ENCODE data around the gene TPD52L1.

Gene TPD52L1

DNA sequence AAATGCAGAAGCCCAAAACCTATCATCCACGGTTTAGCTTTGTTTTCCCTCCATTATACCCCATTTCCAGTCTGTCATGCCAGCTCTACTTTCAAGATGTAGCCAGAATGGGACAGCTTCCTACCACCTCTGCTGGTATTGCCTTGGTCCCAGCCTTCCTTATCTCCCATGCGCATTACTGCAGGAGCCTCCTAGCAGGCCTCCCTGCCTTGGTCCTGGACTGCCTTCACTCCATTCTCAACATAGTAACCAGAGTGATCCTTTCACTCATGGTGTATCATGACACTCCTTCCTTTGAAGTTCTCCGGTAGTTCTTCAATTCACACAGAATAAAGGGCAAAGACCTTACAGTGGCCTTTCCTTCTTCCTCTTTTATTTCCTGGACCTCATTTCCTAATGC lies 15.9 kb downstream of the TPD52L1 start:
- H3K9ac ChIP-seq (ENCODE audit: low read length in 5 of 5), result no peak overlapping the region
- H3K36me3 ChIP-seq (ENCODE audit: control insufficient read depth in 5 of 5, insufficient read depth in 5 of 5, low read length in 5 of 5), result no peaks in the 10 kb centered on the region
- peaks cover 3 to 21% (median 15%) of the 10 kb centered on the region in 5 donors for H3K4me1 ChIP-seq (ENCODE audit: control insufficient read depth in 5 of 5, insufficient read depth in 5 of 5, low read length in 5 of 5)
- no peak overlapping the region for H3K4me3 ChIP-seq (ENCODE audit: low read depth in 1 of 5, low read length in 5 of 5)
- no peak overlapping the region for H3K27ac ChIP-seq (ENCODE audit: low read depth, low read length)
- H3K9me3 ChIP-seq (ENCODE audit: control insufficient read depth in 5 of 5, low read length in 5 of 5), result no peaks in the 10 kb centered on the region
- H3K27me3 ChIP-seq (ENCODE audit: control insufficient read depth in 5 of 5, insufficient read depth in 4 of 5, low read length in 5 of 5), result no peaks in the 10 kb centered on the region

DNA sequence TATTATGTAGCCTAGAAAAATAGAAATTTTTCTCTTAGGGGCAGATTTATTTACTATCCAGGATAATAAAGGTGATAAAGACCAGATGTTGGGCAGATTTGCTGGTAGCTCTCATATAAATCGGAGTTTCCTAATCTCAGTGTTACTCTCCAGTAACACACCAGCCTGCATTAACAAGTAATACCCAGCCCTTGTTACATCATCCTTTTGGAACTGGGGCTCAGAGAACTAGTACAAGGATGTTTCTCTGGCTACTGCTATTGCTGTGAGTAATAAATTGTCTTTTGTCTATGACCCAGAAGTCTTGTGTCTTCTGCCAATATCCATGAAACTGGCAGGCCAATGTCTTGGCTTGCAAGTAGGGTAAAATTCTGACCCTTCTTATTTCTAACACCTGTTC lies 16.8 kb downstream of the TPD52L1 start:
- no peak overlapping the region for H3K4me3 ChIP-seq (ENCODE audit: low read depth in 1 of 5, low read length in 5 of 5)
- no peak overlapping the region for H3K27ac ChIP-seq (ENCODE audit: low read depth, low read length)
- H3K4me1 ChIP-seq (ENCODE audit: control insufficient read depth in 5 of 5, insufficient read depth in 5 of 5, low read length in 5 of 5), result peaks cover 3 to 21% (median 15%) of the 10 kb centered on the region in 5 donors
- H3K36me3 ChIP-seq (ENCODE audit: control insufficient read depth in 5 of 5, insufficient read depth in 5 of 5, low read length in 5 of 5), result no peaks in the 10 kb centered on the region
- no peaks in the 10 kb centered on the region for H3K9me3 ChIP-seq (ENCODE audit: control insufficient read depth in 5 of 5, low read length in 5 of 5)
- H3K9ac ChIP-seq (ENCODE audit: low read length in 5 of 5), result no peak overlapping the region
- no peaks in the 10 kb centered on the region for H3K27me3 ChIP-seq (ENCODE audit: control insufficient read depth in 5 of 5, insufficient read depth in 4 of 5, low read length in 5 of 5)

DNA sequence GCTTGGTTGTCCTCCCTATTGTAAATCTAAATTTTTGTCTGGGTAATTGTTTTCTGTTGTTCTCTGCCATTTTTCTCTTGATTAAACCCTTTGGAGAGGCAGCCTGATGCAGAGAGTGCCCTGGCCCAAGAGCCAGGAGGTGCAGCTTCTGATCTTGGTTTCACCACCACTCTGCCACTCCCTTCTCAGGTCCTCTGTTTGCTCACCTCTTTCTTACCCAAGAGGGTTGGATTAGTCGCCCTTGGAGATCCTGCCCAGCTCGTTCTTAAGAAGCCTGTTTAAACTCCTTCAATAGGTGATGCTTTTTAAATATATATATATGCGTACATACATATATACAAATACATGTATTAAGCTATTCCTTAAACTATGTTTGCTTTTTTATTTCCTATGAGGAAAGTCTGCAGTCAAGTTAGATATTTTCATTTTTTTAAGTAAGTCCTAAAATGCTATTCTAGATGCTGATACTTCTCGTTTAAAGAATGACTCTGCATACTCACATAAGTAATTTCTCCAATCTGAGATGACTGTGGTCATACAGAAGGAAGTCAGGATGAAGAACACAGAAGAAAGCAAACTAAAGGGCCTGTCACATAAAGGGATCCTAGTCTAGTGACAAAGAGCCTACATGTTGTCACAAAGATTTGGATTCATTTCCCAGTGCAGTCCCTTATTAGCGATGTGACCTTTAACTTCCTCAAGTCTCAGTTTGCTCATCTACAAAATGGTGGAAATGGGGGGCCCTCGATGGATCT lies 19.9 kb downstream of the TPD52L1 start:
- H3K4me3 ChIP-seq (ENCODE audit: low read depth in 1 of 5, low read length in 5 of 5), result no peak overlapping the region
- no peaks in the 10 kb centered on the region for H3K27me3 ChIP-seq (ENCODE audit: control insufficient read depth in 5 of 5, insufficient read depth in 4 of 5, low read length in 5 of 5)
- H3K36me3 ChIP-seq (ENCODE audit: control insufficient read depth in 5 of 5, insufficient read depth in 5 of 5, low read length in 5 of 5), result no peaks in the 10 kb centered on the region
- no peak overlapping the region for H3K27ac ChIP-seq (ENCODE audit: low read depth, low read length)
- no peaks in the 10 kb centered on the region for H3K9me3 ChIP-seq (ENCODE audit: control insufficient read depth in 5 of 5, low read length in 5 of 5)
- no peak overlapping the region for H3K9ac ChIP-seq (ENCODE audit: low read length in 5 of 5)
- H3K4me1 ChIP-seq (ENCODE audit: control insufficient read depth in 5 of 5, insufficient read depth in 5 of 5, low read length in 5 of 5), result peaks cover 3 to 21% (median 15%) of the 10 kb centered on the region in 5 donors

DNA sequence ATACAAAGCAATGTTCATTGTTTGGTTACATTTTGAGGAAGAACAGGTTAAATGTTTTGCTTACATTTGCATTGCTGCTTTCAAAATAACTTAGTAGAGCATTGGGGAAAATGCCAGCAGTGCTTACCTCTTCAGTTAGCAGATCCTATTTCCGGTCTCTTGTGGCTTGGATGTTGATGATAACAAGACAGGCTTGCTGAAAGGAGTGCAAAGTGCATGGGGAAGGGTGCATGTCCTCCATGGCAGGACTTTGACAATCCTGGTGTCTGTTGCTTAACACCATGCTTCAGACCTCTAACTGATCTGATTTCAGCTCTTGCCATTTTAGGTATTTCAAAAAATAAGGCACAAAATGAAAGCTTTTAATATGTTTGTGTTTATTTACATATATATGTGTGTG lies 21.1 kb downstream of the TPD52L1 start:
- no peak overlapping the region for H3K27ac ChIP-seq (ENCODE audit: low read depth, low read length)
- no peaks in the 10 kb centered on the region for H3K27me3 ChIP-seq (ENCODE audit: control insufficient read depth in 5 of 5, insufficient read depth in 4 of 5, low read length in 5 of 5)
- H3K4me3 ChIP-seq (ENCODE audit: low read depth in 1 of 5, low read length in 5 of 5), result no peak overlapping the region

DNA sequence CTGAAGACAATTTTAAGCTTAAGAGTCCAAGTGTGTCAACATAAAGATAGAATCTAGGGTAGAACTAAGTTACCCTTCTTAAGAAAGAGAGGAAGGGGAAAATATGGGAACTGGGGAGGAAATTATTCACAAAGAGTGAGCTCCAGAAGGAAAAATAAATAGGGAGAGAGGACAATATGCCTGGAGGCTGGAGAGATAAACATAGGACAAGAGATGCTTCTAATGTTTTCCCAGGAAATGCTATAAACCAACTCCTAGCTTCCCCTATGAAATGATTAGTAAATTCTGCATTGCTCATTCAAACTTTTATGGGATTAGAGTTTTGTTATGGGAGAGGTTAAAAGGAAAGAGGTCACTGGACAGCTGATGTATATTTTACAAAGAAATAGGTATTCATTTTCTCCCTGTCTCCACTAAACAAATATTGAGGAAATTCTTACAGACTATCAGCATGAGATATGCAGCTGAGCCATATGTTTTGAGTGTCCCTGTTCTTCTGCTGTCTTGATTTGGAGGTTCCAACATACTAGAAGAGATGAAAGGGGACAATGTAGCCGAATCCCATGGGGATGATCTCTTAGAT lies 22.0 kb downstream of the TPD52L1 start:
- Histone ChIP-seq H3K9ac (ENCODE audit: low read length in 5 of 5) (no peak overlapping the region), H3K4me3 (ENCODE audit: low read depth in 1 of 5, low read length in 5 of 5) (no peak overlapping the region), H3K36me3 (ENCODE audit: control insufficient read depth in 5 of 5, insufficient read depth in 5 of 5, low read length in 5 of 5) (no peaks in the 10 kb centered on the region), H3K27ac (ENCODE audit: low read depth, low read length) (no peak overlapping the region), H3K27me3 (ENCODE audit: control insufficient read depth in 5 of 5, insufficient read depth in 4 of 5, low read length in 5 of 5) (no peaks in the 10 kb centered on the region), H3K4me1 (ENCODE audit: control insufficient read depth in 5 of 5, insufficient read depth in 5 of 5, low read length in 5 of 5) (peaks cover 0 to 4% (median 2%) of the 10 kb centered on the region in 5 donors), H3K9me3 (ENCODE audit: control insufficient read depth in 5 of 5, low read length in 5 of 5) (no peaks in the 10 kb centered on the region)

More for the DNA sequence above, 21.1 kb downstream of the TPD52L1 start:
- H3K9me3 ChIP-seq (ENCODE audit: control insufficient read depth in 5 of 5, low read length in 5 of 5), result no peaks in the 10 kb centered on the region
- no peak overlapping the region for H3K9ac ChIP-seq (ENCODE audit: low read length in 5 of 5)
- peaks cover 0 to 11% (median 9%) of the 10 kb centered on the region in 5 donors for H3K4me1 ChIP-seq (ENCODE audit: control insufficient read depth in 5 of 5, insufficient read depth in 5 of 5, low read length in 5 of 5)
- H3K36me3 ChIP-seq (ENCODE audit: control insufficient read depth in 5 of 5, insufficient read depth in 5 of 5, low read length in 5 of 5), result no peaks in the 10 kb centered on the region

DNA sequence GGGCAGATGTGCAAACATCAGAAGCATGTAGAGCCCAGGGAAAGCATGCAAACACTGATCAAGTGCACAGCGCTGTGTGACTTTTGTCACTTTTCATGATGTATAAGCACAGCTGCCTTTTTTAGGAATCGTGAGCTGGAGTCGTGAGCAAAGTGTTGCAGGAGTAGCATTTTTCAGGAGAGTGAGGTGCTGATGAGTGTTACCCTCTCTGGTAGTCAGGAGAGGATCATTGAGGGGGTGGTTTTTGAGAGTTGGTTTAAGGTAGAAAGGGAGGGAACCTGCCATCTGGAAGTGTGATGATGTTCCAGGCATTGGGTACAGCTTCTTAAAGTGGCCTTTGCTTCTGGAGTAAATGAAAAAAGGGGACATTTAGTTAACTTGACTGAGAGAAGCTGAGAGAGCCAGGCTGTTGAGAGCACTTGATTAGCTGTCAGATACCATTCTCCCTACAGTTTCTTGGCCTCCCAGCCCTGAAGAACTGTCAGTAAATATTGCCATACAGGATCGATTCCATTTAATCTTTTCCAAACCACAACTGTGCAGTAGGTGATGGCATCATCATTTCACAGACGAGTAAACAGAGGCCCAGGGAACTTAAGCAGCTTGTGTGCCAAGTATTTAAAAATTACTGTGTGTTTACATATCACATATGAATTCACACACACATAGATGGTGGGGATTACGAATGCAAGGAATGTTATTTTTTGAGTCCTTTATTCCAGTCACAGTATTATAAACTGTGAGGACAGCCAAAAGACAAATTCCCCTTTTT lies 28.9 kb downstream of the TPD52L1 start:
- no peaks in the 10 kb centered on the region for H3K27me3 ChIP-seq (ENCODE audit: control insufficient read depth in 5 of 5, insufficient read depth in 4 of 5, low read length in 5 of 5)
- no peaks in the 10 kb centered on the region for H3K9me3 ChIP-seq (ENCODE audit: control insufficient read depth in 5 of 5, low read length in 5 of 5)
- no peak overlapping the region for H3K4me3 ChIP-seq (ENCODE audit: low read depth in 1 of 5, low read length in 5 of 5)
- no peak overlapping the region for H3K9ac ChIP-seq (ENCODE audit: low read length in 5 of 5)
- H3K27ac ChIP-seq (ENCODE audit: low read depth, low read length), result no peak overlapping the region
- no peaks in the 10 kb centered on the region for H3K4me1 ChIP-seq (ENCODE audit: control insufficient read depth in 5 of 5, insufficient read depth in 5 of 5, low read length in 5 of 5)
- no peaks in the 10 kb centered on the region for H3K36me3 ChIP-seq (ENCODE audit: control insufficient read depth in 5 of 5, insufficient read depth in 5 of 5, low read length in 5 of 5)

DNA sequence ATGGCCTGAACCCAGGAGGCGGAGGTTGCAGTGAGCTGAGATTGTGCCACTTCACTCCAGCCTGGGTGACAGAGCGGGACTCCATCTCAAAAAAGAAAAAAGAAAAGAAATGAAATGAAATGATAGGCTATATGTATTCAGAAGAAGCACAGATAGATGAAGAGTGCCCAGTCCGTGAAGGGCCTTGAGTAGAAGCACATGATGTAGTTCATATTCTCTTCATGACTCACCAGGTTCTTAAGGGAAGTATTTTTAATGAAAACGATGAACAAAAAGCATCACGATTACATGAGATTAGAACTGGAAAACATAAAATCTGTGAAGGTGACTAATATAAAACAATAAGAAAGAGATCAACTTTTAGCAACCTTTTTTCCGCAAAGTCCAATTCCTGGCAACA lies 29.8 kb downstream of the TPD52L1 start:
- Histone ChIP-seq H3K9ac (ENCODE audit: low read length in 5 of 5) (no peak overlapping the region), H3K27ac (ENCODE audit: low read depth, low read length) (no peak overlapping the region), H3K4me1 (ENCODE audit: control insufficient read depth in 5 of 5, insufficient read depth in 5 of 5, low read length in 5 of 5) (peaks cover 0 to 4% (median 0%) of the 10 kb centered on the region in 5 donors), H3K4me3 (ENCODE audit: low read depth in 1 of 5, low read length in 5 of 5) (no peak overlapping the region), H3K9me3 (ENCODE audit: control insufficient read depth in 5 of 5, low read length in 5 of 5) (no peaks in the 10 kb centered on the region), H3K27me3 (ENCODE audit: control insufficient read depth in 5 of 5, insufficient read depth in 4 of 5, low read length in 5 of 5) (no peaks in the 10 kb centered on the region), H3K36me3 (ENCODE audit: control insufficient read depth in 5 of 5, insufficient read depth in 5 of 5, low read length in 5 of 5) (no peaks in the 10 kb centered on the region)

DNA sequence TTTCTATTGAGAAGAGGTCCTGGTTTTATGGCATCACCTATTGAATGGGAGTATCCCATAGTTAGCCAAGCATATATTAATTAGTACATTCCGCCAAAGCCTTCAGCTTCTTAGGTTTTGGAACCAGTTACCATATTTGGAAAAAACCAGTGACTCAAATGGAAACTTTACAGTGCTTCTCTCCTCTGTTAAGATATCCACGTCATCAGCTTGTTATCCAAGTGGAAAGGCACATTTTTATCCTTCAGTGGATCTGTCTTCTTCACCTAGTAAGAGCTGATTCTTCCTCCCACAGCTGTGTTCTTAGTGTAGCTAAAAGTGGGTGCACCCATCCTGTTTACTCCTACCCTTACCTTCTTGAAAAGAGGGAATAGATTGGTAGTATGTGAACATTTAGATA lies 34.5 kb downstream of the TPD52L1 start:
- H3K27me3 ChIP-seq (ENCODE audit: control insufficient read depth in 5 of 5, insufficient read depth in 4 of 5, low read length in 5 of 5), result no peaks in the 10 kb centered on the region
- peaks cover 0 to 35% (median 8%) of the 10 kb centered on the region in 5 donors for H3K4me1 ChIP-seq (ENCODE audit: control insufficient read depth in 5 of 5, insufficient read depth in 5 of 5, low read length in 5 of 5)
- H3K9ac ChIP-seq (ENCODE audit: low read length in 5 of 5), result no peak overlapping the region
- no peak overlapping the region for H3K4me3 ChIP-seq (ENCODE audit: low read depth in 1 of 5, low read length in 5 of 5)
- no peaks in the 10 kb centered on the region for H3K36me3 ChIP-seq (ENCODE audit: control insufficient read depth in 5 of 5, insufficient read depth in 5 of 5, low read length in 5 of 5)
- no peaks in the 10 kb centered on the region for H3K9me3 ChIP-seq (ENCODE audit: control insufficient read depth in 5 of 5, low read length in 5 of 5)
- no peak overlapping the region for H3K27ac ChIP-seq (ENCODE audit: low read depth, low read length)

DNA sequence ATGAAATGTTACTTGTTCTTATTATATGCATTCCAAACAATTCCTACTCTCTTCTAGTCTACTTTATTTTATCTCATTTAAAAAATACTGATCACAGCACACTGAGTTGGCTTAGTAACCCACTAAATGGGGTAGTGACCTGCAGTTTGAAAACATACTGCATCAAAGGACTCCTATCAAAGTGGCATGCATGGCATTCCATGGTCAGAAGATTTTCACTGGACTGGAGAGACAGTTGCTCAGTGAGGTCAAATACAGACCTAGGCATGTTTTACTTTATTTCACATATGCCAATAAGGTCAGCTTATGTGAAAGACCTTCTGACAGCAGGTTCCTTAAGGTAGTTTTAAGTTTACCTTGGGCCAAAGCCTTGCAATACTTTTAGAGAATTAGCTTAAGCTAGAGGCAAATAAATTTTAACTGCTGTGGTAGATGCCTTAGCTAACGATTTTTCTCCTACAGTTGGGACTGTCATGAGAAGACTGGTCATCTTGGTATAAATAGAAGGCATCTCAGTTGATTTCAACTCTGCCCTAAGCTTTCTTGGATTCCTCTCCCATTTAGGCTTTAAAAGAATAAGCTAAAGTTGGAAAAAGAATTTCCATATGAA lies 35.1 kb downstream of the TPD52L1 start:
- Histone ChIP-seq H3K9ac (ENCODE audit: low read length in 5 of 5) (no peak overlapping the region), H3K27ac (ENCODE audit: low read depth, low read length) (no peak overlapping the region), H3K27me3 (ENCODE audit: control insufficient read depth in 5 of 5, insufficient read depth in 4 of 5, low read length in 5 of 5) (no peaks in the 10 kb centered on the region), H3K9me3 (ENCODE audit: control insufficient read depth in 5 of 5, low read length in 5 of 5) (no peaks in the 10 kb centered on the region), H3K36me3 (ENCODE audit: control insufficient read depth in 5 of 5, insufficient read depth in 5 of 5, low read length in 5 of 5) (no peaks in the 10 kb centered on the region), H3K4me3 (ENCODE audit: low read depth in 1 of 5, low read length in 5 of 5) (no peak overlapping the region), H3K4me1 (ENCODE audit: control insufficient read depth in 5 of 5, insufficient read depth in 5 of 5, low read length in 5 of 5) (peaks cover 0 to 35% (median 8%) of the 10 kb centered on the region in 5 donors)

DNA sequence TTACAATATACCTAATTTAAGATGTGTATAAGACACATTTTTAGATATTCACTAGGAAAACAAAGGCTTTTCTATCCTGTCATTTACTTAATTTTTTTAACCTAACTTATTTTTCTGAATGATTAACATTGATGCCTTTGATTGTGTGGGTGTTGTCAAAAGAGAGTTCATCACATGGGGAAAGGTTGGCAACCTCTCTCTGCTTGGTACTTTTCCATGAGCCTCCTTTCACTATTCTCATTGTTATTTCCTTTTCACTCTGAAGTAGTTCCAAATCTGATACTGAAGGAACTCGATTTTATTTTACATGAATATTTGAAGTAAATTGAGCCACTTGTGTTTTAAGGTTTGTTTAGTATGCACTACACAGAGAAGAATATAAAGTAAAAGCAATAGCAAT lies 35.9 kb downstream of the TPD52L1 start:
- H3K4me3 ChIP-seq (ENCODE audit: low read depth in 1 of 5, low read length in 5 of 5), result no peak overlapping the region
- peaks cover 0 to 35% (median 8%) of the 10 kb centered on the region in 5 donors for H3K4me1 ChIP-seq (ENCODE audit: control insufficient read depth in 5 of 5, insufficient read depth in 5 of 5, low read length in 5 of 5)
- no peaks in the 10 kb centered on the region for H3K9me3 ChIP-seq (ENCODE audit: control insufficient read depth in 5 of 5, low read length in 5 of 5)
- H3K9ac ChIP-seq (ENCODE audit: low read length in 5 of 5), result no peak overlapping the region
- no peaks in the 10 kb centered on the region for H3K36me3 ChIP-seq (ENCODE audit: control insufficient read depth in 5 of 5, insufficient read depth in 5 of 5, low read length in 5 of 5)
- no peaks in the 10 kb centered on the region for H3K27me3 ChIP-seq (ENCODE audit: control insufficient read depth in 5 of 5, insufficient read depth in 4 of 5, low read length in 5 of 5)
- H3K27ac ChIP-seq (ENCODE audit: low read depth, low read length), result no peak overlapping the region
